GM19351 (cell line): ENCODE measurements around the gene EFCAB13.
"Not testable (repeated sequence)": the region's sequence is repeated elsewhere in the genome, so short reads cannot be mapped to it uniquely, and the experiment has no call there.

ENCODE experiments used
- ATAC-seq: cut with Tn5 transposase; IDR thresholded peaks from one replicate; pipeline ENCODE4 v1.9.1; 2021; ENCODE audit warnings: mild to moderate bottlenecking, moderate library complexity; ENCODE audit not compliant: unreplicated experiment

Gene EFCAB13

GRCh38 chr17:47423406-47424295 is 99.9 kb downstream of the EFCAB13 start:
- ATAC-seq, result no peak

- not testable (repeated sequence) for ATAC-seq
These were observed 101.5 kb downstream of the EFCAB13 start for GRCh38 chr17:47425233-47425632.

DNA sequence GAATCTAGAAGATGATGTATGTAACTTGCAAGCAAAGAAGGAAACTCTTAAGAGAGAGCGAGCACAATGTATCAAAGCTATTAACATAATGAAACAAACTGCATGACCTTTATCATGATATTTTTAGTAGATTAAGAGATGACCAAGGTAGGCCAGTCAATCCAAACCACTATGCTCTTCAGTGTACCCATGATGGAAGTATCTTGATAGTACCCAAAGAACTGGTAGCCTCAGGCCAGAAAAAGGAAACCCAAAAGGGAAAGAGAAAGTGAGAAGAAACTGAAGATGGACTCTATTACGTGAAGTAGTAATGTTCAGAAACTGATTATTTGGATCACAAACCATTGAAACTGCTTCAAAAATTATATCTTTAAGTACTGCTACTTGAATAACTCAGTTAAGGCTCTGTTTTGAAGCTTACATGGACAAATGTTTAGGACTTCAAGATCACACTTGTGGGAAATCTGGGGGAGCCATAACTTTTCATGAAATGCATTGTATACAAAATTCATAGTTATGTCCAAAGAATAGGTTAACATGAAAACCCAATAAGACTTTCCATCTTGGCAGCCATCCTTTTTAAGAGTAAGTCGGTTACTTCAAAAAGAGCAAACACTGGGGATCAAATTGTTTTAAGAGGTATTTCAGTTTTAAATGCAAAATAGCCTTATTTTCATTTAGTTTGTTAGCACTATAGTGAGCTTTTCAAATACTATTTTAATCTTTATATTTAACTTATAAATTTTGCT is 102.3 kb downstream of the EFCAB13 start:
- ATAC-seq, result not testable (repeated sequence)

DNA sequence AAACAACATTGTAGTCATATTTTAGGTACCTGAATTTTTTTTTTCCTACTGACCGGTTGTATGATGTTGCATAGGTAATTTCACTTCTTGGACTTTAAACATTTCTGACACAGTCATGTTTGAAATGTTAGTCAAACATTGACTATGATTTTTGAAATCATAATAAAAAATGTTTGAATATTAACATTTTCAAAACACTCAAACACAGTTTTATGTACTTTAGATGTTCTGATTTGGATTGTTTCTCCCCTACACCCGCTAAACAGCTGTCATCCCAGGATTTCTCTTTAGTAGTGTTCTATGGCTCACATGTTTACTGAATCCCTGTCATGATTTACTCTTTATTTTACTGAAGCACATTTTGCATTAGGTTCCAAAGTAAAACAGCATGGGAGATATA is 104.2 kb downstream of the EFCAB13 start:
- no peak for ATAC-seq

DNA sequence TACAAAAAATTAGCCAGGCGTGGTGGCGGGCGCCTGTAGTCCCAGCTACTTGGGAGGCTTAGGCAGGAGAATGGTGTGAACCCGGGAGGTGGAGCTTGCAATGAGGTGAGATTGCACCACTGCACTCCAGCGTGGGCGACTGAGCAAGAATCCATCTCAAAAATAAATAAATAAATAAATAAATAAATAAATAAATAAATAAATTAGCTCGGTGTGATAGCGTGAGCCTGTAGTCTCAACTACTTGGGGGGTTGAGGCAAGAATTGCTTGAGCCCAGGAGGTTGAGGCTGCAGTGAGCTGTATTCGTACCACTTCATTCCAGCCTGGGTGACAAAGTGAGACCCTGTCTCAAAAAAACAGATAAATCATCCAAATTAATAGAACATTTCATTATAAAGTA is 108.5 kb downstream of the EFCAB13 start:
- ATAC-seq, result not testable (repeated sequence)

DNA sequence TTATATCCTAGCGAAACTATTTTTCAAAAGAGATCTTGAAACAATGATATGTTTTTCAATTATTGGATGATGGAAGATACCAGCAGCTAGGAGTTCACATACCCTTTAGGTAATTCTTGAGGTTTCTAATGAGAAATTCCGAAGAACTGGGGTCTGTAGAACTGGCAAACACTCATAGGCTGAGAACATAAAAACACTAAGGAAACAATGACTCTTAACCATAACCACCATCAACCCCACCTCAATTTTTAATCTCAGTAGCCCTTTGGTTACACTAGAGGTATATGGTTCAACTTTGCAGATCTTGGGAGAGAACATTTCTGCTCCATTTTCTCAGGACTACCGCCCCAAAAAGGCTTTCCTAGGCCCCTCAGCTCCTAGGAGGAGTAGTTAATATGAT is 141.4 kb downstream of the EFCAB13 start:
- no peak for ATAC-seq

- not testable (repeated sequence) for ATAC-seq
These were observed 143.2 kb downstream of the EFCAB13 start for GRCh38 chr17:47466976-47467375.

- ATAC-seq, result no peak
These were observed 147.1 kb downstream of the EFCAB13 start for GRCh38 chr17:47470836-47471235.

DNA sequence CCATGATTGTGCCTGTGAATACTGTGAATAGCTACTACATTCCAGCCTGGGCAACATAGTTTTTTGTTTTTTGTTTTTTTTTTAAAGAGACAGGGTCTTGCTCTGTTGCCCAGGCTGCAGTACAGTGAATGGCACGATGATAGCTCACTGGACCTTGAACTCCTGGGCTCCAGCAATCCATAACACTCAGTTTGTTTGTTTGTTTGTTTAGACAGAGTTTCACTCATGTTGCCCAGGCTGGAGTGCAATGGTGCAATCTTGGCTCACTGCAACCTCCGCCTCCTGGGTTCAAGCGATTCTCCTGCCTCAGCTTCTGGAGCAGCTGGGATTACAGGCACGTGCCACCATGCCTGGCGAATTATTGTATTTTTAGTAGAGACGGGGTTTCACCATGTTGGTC is 148.3 kb downstream of the EFCAB13 start:
- not testable (repeated sequence) for ATAC-seq
